Measurements from ENCODE around the gene APOBEC3F.
"Not testable (repeated sequence)": the region's sequence is repeated elsewhere in the genome, so short reads cannot be mapped to it uniquely, and the experiment has no call there.

DNA sequence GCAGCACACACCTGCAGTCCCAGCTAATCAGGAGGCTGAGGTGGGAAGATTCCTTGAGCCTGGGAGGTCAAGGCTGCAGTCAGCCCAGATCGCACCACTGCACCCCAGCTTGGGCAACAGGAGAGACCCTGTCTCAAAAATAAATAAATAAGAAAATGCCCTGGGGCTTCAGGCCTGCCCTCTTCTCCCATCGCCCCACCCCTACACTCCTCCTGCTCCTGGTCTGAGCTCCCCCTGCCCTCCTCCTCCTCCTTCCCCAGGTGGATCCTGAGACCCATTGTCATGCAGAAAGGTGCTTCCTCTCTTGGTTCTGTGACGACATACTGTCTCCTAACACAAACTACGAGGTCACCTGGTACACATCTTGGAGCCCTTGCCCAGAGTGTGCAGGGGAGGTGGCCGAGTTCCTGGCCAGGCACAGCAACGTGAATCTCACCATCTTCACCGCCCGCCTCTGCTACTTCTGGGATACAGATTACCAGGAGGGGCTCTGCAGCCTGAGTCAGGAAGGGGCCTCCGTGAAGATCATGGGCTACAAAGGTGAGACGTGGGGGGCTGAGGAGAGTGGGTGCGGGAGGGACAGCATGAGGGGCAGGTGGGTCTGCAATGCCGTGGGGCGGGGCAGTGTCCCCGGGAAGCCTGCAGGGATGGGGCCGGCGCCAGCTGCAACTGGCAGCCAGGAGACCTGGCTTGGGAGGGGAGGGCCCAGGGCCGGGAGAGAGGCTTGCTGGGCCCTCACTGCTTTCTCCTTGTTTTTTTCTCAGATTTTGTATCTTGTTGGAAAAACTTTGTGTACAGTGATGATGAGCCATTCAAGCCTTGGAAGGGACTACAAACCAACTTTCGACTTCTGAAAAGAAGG, 9.0 kb upstream of the APOBEC3F start:
- not testable (repeated sequence) for TF ChIP-seq EZH2 (IDR thresholded peaks at IDR 0.05; ENCODE audit: insufficient read depth, poor library complexity, severe bottlenecking); EZH2phosphoT487 (IDR thresholded peaks at IDR 0.05; ENCODE audit: insufficient read depth, low read depth)

Data from GM23248 (cell line).